ENCODE measurements around the gene MLEC. TPM values are rescaled to one million over a fixed set of nuclear protein-coding genes. Genes with fewer than 3 reads are reported as not detected.

Gene MLEC
- total RNA-seq, 3 donors from 2014 or later (not counting 1 experiment from before 2014, with no cell fraction given) = 47.4 to 52.8 (median 49.6) TPM

- Histone ChIP-seq H3K4me1 (ENCODE audit: control insufficient read depth, insufficient read depth, low read length) (peaks cover 41% of the 10 kb centered on the region), H3K9me3 (ENCODE audit: control insufficient read depth, insufficient read depth, low read length) (no peaks in the 10 kb centered on the region), H3K27ac (ENCODE audit: low read length) (no peak overlapping the region), H3K36me3 (ENCODE audit: control insufficient read depth, insufficient read depth, low read length) (peaks cover 7% of the 10 kb centered on the region), H3K27me3 (ENCODE audit: control insufficient read depth, insufficient read depth, low read length) (no peaks in the 10 kb centered on the region), H3K4me3 (ENCODE audit: low read length) (no peak overlapping the region)
- intact Hi-C loops (cut with micrococcal nuclease) = loop anchor here (5.0 kb wide), 1 partner anchor 1538 kb away; the partner anchor contains the start of gene DIABLO
- H3K4me3 Mint-ChIP-seq = peak overlapping the region; percentile 87
- 94% methylated on average over 6 of the region's 6 CpGs for WGBS (ENCODE audit: insufficient coverage)
- no peak for DNase-seq
- no peak overlapping the region for H3K27ac Mint-ChIP-seq
- no peaks in the 10 kb centered on the region for H3K36me3 Mint-ChIP-seq
- peaks cover 47 to 51% of the 10 kb centered on the region in 2 donors for H3K4me1 Mint-ChIP-seq
- TF ChIP-seq CTCF (IDR thresholded peaks at IDR 0.05) = no peak
- ATAC-seq = no peak
- H3K9me3 Mint-ChIP-seq = no peaks in the 10 kb centered on the region
- H3K27me3 Mint-ChIP-seq (ENCODE audit: low read depth in 2 of 2) = no peaks in the 10 kb centered on the region
Observed at GRCh38 chr12:120689397-120690082, 2.6 kb downstream of the MLEC start.

DNA sequence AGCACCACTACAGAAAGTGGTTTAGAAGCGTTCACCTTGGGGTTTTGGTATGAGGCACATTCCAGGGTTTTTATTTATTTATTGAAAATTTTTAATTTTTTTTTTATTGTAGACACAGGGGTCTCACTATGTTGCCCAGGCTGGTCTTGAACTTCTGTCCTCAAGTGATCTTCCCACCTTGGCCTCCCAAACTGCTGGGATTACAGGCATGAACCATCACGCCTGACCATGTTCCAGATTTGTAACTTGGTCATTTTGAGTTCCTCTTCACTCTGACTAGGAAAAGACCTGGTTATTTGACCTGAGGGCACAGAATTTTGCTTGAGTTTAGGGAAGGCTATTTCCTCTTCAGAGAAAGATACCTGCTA, 3.1 kb downstream of the MLEC start:
- intact Hi-C loops (cut with micrococcal nuclease) = no loop called here
- Histone ChIP-seq H3K9me3 (ENCODE audit: control insufficient read depth, insufficient read depth, low read length) (no peaks in the 10 kb centered on the region), H3K4me1 (ENCODE audit: control insufficient read depth, insufficient read depth, low read length) (peaks cover 35% of the 10 kb centered on the region), H3K36me3 (ENCODE audit: control insufficient read depth, insufficient read depth, low read length) (peaks cover 12% of the 10 kb centered on the region), H3K27me3 (ENCODE audit: control insufficient read depth, insufficient read depth, low read length) (no peaks in the 10 kb centered on the region), H3K27ac (ENCODE audit: low read length) (no peak overlapping the region), H3K4me3 (ENCODE audit: low read length) (no peak overlapping the region)
- DNase-seq (no peak), ATAC-seq (no peak)
- H3K9me3 Mint-ChIP-seq = no peaks in the 10 kb centered on the region
- TF ChIP-seq CTCF (IDR thresholded peaks at IDR 0.05) = no peak
- no peaks in the 10 kb centered on the region for H3K27me3 Mint-ChIP-seq (ENCODE audit: low read depth in 2 of 2)
- no peak overlapping the region for H3K4me3 Mint-ChIP-seq
- H3K4me1 Mint-ChIP-seq = peaks cover 47 to 51% of the 10 kb centered on the region in 2 donors
- no peaks in the 10 kb centered on the region for H3K36me3 Mint-ChIP-seq
- 100% methylated on average over 2 of the region's 2 CpGs for WGBS (ENCODE audit: insufficient coverage)
- H3K27ac Mint-ChIP-seq = no peak overlapping the region

DNA sequence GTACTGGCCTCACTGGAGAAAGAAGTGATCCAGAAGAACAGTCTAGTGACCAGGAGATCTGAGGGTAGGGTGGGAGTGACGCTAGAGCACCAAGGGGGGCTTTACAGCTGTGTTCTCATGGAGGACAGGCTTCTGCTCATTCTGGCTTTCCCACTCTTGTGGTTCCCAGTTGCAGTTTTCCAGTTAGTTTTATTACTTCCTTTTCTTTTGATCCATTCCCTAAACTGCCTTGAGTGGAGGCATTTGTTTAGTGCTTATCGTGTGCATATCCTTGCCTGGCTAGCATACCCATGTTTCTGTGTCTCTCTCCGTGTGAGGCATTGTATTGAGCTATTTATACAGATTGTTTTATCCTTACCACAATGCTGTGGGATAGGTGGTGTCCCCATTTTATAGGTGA, 4.0 kb downstream of the MLEC start:
- no peaks in the 10 kb centered on the region for H3K27me3 Mint-ChIP-seq (ENCODE audit: low read depth in 2 of 2)
- WGBS (ENCODE audit: insufficient coverage) = 100% methylated on average over 1 of the region's 3 CpGs
- Histone ChIP-seq H3K4me3 (ENCODE audit: low read length) (no peak overlapping the region), H3K36me3 (ENCODE audit: control insufficient read depth, insufficient read depth, low read length) (peaks cover 21% of the 10 kb centered on the region), H3K27ac (ENCODE audit: low read length) (no peak overlapping the region), H3K9me3 (ENCODE audit: control insufficient read depth, insufficient read depth, low read length) (no peaks in the 10 kb centered on the region), H3K4me1 (ENCODE audit: control insufficient read depth, insufficient read depth, low read length) (peaks cover 30% of the 10 kb centered on the region), H3K27me3 (ENCODE audit: control insufficient read depth, insufficient read depth, low read length) (no peaks in the 10 kb centered on the region)
- intact Hi-C loops (cut with micrococcal nuclease) = no loop called here
- TF ChIP-seq CTCF (IDR thresholded peaks at IDR 0.05) = no peak
- no peak for ATAC-seq
- H3K36me3 Mint-ChIP-seq = no peaks in the 10 kb centered on the region
- H3K4me3 Mint-ChIP-seq = no peak overlapping the region
- H3K4me1 Mint-ChIP-seq = peaks cover 47 to 51% of the 10 kb centered on the region in 2 donors
- H3K9me3 Mint-ChIP-seq = no peaks in the 10 kb centered on the region
- H3K27ac Mint-ChIP-seq = no peak overlapping the region
- DNase-seq = no peak

All from natural killer cell (primary cell).